Measurements from ENCODE around the gene GLDC. TPM values are rescaled to one million over a fixed set of nuclear protein-coding genes. Genes with fewer than 3 reads are reported as not detected.

The GLDC gene
- total RNA-seq, 1 donor from 2014 or later, result 1.0 TPM

DNA sequence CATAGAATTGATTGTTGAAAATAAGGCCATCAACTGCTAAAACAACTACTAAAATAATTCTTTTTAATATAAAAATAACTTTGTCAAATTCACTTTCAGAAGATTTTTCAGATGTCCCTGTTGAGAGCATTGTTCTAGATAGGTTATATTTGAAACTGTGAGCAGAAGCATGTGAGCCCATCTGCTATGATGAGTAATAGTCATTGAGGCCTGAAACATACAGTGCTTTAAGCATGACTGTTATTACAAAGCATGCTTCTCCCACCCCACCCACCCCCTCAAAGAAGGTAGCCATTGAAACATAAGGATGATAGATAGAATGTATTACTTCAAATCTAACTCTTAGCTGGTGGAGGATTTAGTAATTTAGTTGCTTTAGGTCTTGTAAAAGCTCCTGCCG lies 146.5 kb downstream of the GLDC start:
- Mint-ChIP-seq H3K27me3 (ENCODE audit: low read depth) (no peaks in the 10 kb centered on the region), H3K4me1 (ENCODE audit: low read depth) (peaks cover 8% of the 10 kb centered on the region), H3K36me3 (ENCODE audit: low read depth) (peaks cover 67% of the 10 kb centered on the region), H3K9me3 (no peaks in the 10 kb centered on the region), H3K4me3 (ENCODE audit: low read depth) (no peak overlapping the region), H3K27ac (no peak overlapping the region)
- intact Hi-C loops (cut with micrococcal nuclease), result loop anchor here (5.0 kb wide), 1 partner anchor 82 kb away; no protein-coding TSS in a partner anchor
- DNase-seq (ENCODE audit: low spot score), result no peak

DNA sequence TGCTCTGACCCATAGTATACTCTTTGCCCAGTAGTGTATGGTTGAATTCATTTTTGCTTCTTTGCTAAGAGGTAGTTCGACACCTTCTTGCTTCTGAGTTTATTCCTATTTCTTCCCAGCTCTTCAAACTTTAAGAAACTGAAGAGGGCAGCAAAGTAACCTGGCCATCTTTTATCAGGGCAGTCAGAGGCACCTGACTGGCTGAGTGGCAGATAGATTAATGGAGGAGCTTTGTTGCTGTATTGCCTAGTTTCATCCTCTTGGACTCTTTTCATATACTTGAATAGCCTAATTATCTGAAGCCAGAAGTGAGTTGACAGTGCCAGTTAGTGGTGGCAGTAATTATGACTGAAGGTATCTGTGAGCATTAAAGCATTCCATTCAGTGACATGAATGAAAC lies 150.1 kb downstream of the GLDC start:
- H3K27ac Mint-ChIP-seq, result no peak overlapping the region
- H3K4me3 Mint-ChIP-seq (ENCODE audit: low read depth), result no peak overlapping the region
- intact Hi-C loops (cut with micrococcal nuclease), result loop anchor here (5.0 kb wide), 1 partner anchor 78 kb away; no protein-coding TSS in a partner anchor
- no peak for DNase-seq (ENCODE audit: low spot score)
- no peaks in the 10 kb centered on the region for H3K27me3 Mint-ChIP-seq (ENCODE audit: low read depth)
- peaks cover 16% of the 10 kb centered on the region for H3K4me1 Mint-ChIP-seq (ENCODE audit: low read depth)
- H3K9me3 Mint-ChIP-seq, result no peaks in the 10 kb centered on the region
- peaks cover 68% of the 10 kb centered on the region for H3K36me3 Mint-ChIP-seq (ENCODE audit: low read depth)

- Mint-ChIP-seq H3K36me3 (ENCODE audit: low read depth) (peaks cover 58% of the 10 kb centered on the region), H3K9me3 (no peaks in the 10 kb centered on the region), H3K4me1 (ENCODE audit: low read depth) (peaks cover 13% of the 10 kb centered on the region), H3K27me3 (ENCODE audit: low read depth) (no peaks in the 10 kb centered on the region), H3K4me3 (ENCODE audit: low read depth) (no peak overlapping the region), H3K27ac (no peak overlapping the region)
- intact Hi-C loops (cut with micrococcal nuclease), result no loop called here
- no peak for DNase-seq (ENCODE audit: low spot score)
Observed at GRCh38 chr9:6490863-6491262, 154.7 kb downstream of the GLDC start.

- H3K27me3 Mint-ChIP-seq (ENCODE audit: low read depth), result no peaks in the 10 kb centered on the region
- no peak overlapping the region for H3K4me3 Mint-ChIP-seq (ENCODE audit: low read depth)
- no peaks in the 10 kb centered on the region for H3K9me3 Mint-ChIP-seq
- H3K4me1 Mint-ChIP-seq (ENCODE audit: low read depth), result peaks cover 8% of the 10 kb centered on the region
- peaks cover 59% of the 10 kb centered on the region for H3K36me3 Mint-ChIP-seq (ENCODE audit: low read depth)
- DNase-seq (ENCODE audit: low spot score), result no peak
- intact Hi-C loops (cut with micrococcal nuclease), result no loop called here
- no peak overlapping the region for H3K27ac Mint-ChIP-seq
Observed at GRCh38 chr9:6489099-6489498, 156.4 kb downstream of the GLDC start.

GRCh38 chr9:6488395-6488794 lies 157.1 kb downstream of the GLDC start:
- Mint-ChIP-seq H3K9me3 (no peaks in the 10 kb centered on the region), H3K27me3 (ENCODE audit: low read depth) (no peaks in the 10 kb centered on the region), H3K36me3 (ENCODE audit: low read depth) (peaks cover 60% of the 10 kb centered on the region), H3K4me1 (ENCODE audit: low read depth) (peaks cover 5% of the 10 kb centered on the region), H3K27ac (no peak overlapping the region), H3K4me3 (ENCODE audit: low read depth) (no peak overlapping the region)
- intact Hi-C loops (cut with micrococcal nuclease), result no loop called here
- no peak for DNase-seq (ENCODE audit: low spot score)

- Mint-ChIP-seq H3K4me3 (ENCODE audit: low read depth) (no peak overlapping the region), H3K4me1 (ENCODE audit: low read depth) (no peaks in the 10 kb centered on the region), H3K36me3 (ENCODE audit: low read depth) (peaks cover 44% of the 10 kb centered on the region), H3K9me3 (no peaks in the 10 kb centered on the region), H3K27me3 (ENCODE audit: low read depth) (no peaks in the 10 kb centered on the region), H3K27ac (no peak overlapping the region)
- DNase-seq (ENCODE audit: low spot score), result no peak
- intact Hi-C loops (cut with micrococcal nuclease), result no loop called here
Observed at GRCh38 chr9:6484210-6484609, 161.3 kb downstream of the GLDC start.

Other genes with a start within 250 kb of the GLDC start
- gene UHRF2, start 232.5 kb downstream of the GLDC start, total RNA-seq, result 79.7 and 82.9 TPM in 2 replicates
- gene KDM4C, start 112.2 kb upstream of the GLDC start, total RNA-seq, result 36.0 and 38.4 TPM in 2 replicates

Measured in activated T-helper 2 cell treated with anti-CD3 and anti-CD28 coated beads, Interferon-gamma antibody, Interleukin-2, Interleukin-4, amounts not matched to agents 10 μg/mL and 5 μg/mL and 100 μg/mL, durations not matched to agents 14 hours and 24 hours and 36 hours (primary cell).